Neural progenitor cell (in vitro differentiated cells): ENCODE results near the gene NTN4. TPM values are rescaled to one million over a fixed set of nuclear protein-coding genes. Genes with fewer than 3 reads are reported as not detected.

Experiments
- DNase-seq: peaks from one replicate; pipeline ENCODE4 v3.0.0-alpha.2; 2016; ENCODE audit warnings: low spot score
- H2AFZ ChIP-seq: fragments of 200-600 bp; sonication (generic); replicated peaks from 2 replicates; pipeline ENCODE4 v1.6.1; 2016; ENCODE audit warnings: antibody characterized with exemption
- H3F3A ChIP-seq: fragments of 200-600 bp; sonication (generic); 2 replicates; pipeline ENCODE4 v1.6.1; 2016; ENCODE audit warnings: antibody characterized with exemption, low read depth
- H3K27ac ChIP-seq: fragments of 200-600 bp; sonication (generic); 2 replicates; pipeline ENCODE4 v1.5.1; 2016; ENCODE audit warnings: mild to moderate bottlenecking
- H3K27me3 ChIP-seq: fragments of 200-600 bp; sonication (generic); 2 replicates; pipeline ENCODE4 v1.6.1; 2016; ENCODE audit warnings: mild to moderate bottlenecking, moderate library complexity
- H3K36me3 ChIP-seq: fragments of 200-600 bp; sonication (generic); 2 replicates; pipeline ENCODE4 v1.5.1; 2016
- H3K4me1 ChIP-seq: fragments of 200-600 bp; sonication (generic); 2 replicates; pipeline ENCODE4 v1.6.1; 2016; ENCODE audit warnings: mixed run types
- H3K4me2 ChIP-seq: fragments of 200-600 bp; sonication (generic); 2 replicates; pipeline ENCODE4 v1.6.1; 2016
- H3K4me3 ChIP-seq: fragments of 200-600 bp; sonication (generic); 2 replicates; pipeline ENCODE4 v1.5.1; 2016
- H3K79me2 ChIP-seq: fragments of 200-600 bp; sonication (generic); 2 replicates; pipeline ENCODE4 v1.6.1; 2016; ENCODE audit warnings: low read depth
- H3K9ac ChIP-seq: fragments of 200-600 bp; sonication (generic); 2 replicates; pipeline ENCODE4 v1.6.1; 2016
- H3K9me3 ChIP-seq: fragments of 200-600 bp; sonication (generic); 2 replicates; pipeline ENCODE4 v1.5.1; 2016; ENCODE audit warnings: low read depth
- H4K20me1 ChIP-seq: fragments of 200-600 bp; sonication (generic); 2 replicates; pipeline ENCODE4 v1.6.1; 2016; ENCODE audit warnings: low read depth
- H3K27ac Mint-ChIP-seq: 3 replicates; pipeline ENCODE4 v1.8.0; 2021; ENCODE audit warnings: mixed read lengths
- H3K27me3 Mint-ChIP-seq: 2 replicates; pipeline ENCODE4 v1.8.0; 2022; ENCODE audit warnings: low read depth, mild to moderate bottlenecking, inconsistent platforms, moderate library complexity, mixed read lengths; ENCODE audit not compliant: insufficient read depth
- H3K36me3 Mint-ChIP-seq: 3 replicates; pipeline ENCODE4 v1.8.0; 2021; ENCODE audit warnings: mixed read lengths
- H3K4me1 Mint-ChIP-seq: 3 replicates; pipeline ENCODE4 v1.8.0; 2021; ENCODE audit warnings: mixed read lengths
- H3K4me3 Mint-ChIP-seq: 3 replicates; pipeline ENCODE4 v1.8.0; 2021; ENCODE audit warnings: mild to moderate bottlenecking, moderate library complexity, mixed read lengths
- H3K9me3 Mint-ChIP-seq: 3 replicates; pipeline ENCODE4 v1.8.0; 2020; ENCODE audit warnings: mixed read lengths
- EZH2 ChIP-seq: fragments of 200-600 bp; sonication (generic); IDR thresholded peaks from 2 replicates; pipeline ENCODE4 v1.6.1; 2017; ENCODE audit warnings: antibody characterized with exemption, mild to moderate bottlenecking, moderate library complexity
- EZH2phosphoT487 ChIP-seq: fragments of 200-600 bp; sonication (generic); IDR thresholded peaks from 2 replicates; pipeline ENCODE4 v1.6.1; 2017; ENCODE audit warnings: antibody characterized with exemption
- total RNA-seq: library from RNA; depleted of rRNA; stranded (reverse); fragments of >200 nt; gene quantifications from 2 replicates; pipeline ENCODE4 v1.2.3, GENCODE V29; 2015; ENCODE audit warnings: low replicate concordance
- TF ChIP-seq, protein P1 (sequence below): fragments of 200-600 bp; sonication (generic); IDR thresholded peaks from 2 replicates; pipeline ENCODE4 v1.5.1; 2017; ENCODE audit warnings: antibody characterized with exemption, mild to moderate bottlenecking

NTN4 gene
- total RNA-seq, 1 donor from 2014 or later = 2.3 TPM

DNA sequence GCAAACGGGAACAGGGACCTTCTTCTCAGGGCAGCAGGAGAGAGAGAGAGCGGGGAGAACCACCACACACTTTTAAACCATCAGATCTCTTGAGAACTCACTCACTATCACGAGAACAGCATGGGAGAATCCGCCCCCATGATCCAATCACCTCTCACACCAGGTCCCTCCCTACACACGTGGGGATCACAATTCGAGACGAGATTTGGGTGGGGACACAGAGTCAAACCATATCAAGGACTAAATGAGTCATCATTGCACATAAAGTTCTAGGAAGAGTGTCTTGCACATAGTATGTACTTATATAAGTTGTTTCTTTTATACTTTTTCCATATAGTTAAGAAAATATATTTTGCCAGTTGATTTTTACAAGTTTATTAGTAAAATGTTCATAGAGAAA lies 17.6 kb upstream of the NTN4 start:
- Mint-ChIP-seq H3K36me3 (no peaks in the 10 kb centered on the region), H3K9me3 (peaks cover 6% of the 10 kb centered on the region), H3K4me3 (no peak overlapping the region), H3K4me1 (no peaks in the 10 kb centered on the region), H3K27ac (no peak overlapping the region), H3K27me3 (peaks cover 3% of the 10 kb centered on the region)
- H3K79me2 ChIP-seq = no peaks in the 10 kb centered on the region
- H2AFZ ChIP-seq = no peak overlapping the region
- no peak for DNase-seq
- no peak overlapping the region for H3K27ac ChIP-seq
- no peaks in the 10 kb centered on the region for H3F3A ChIP-seq
- no peak overlapping the region for H3K9ac ChIP-seq
- H4K20me1 ChIP-seq = no peaks in the 10 kb centered on the region
- H3K9me3 ChIP-seq = no peaks in the 10 kb centered on the region
- no peaks in the 10 kb centered on the region for H3K27me3 ChIP-seq
- no peaks in the 10 kb centered on the region for H3K4me1 ChIP-seq
- H3K4me2 ChIP-seq = no peak overlapping the region
- H3K4me3 ChIP-seq = no peak overlapping the region
- H3K36me3 ChIP-seq = no peaks in the 10 kb centered on the region
- TF ChIP-seq EZH2phosphoT487 (no peak), EZH2 (no peak)
- TF ChIP-seq, protein P1, sequence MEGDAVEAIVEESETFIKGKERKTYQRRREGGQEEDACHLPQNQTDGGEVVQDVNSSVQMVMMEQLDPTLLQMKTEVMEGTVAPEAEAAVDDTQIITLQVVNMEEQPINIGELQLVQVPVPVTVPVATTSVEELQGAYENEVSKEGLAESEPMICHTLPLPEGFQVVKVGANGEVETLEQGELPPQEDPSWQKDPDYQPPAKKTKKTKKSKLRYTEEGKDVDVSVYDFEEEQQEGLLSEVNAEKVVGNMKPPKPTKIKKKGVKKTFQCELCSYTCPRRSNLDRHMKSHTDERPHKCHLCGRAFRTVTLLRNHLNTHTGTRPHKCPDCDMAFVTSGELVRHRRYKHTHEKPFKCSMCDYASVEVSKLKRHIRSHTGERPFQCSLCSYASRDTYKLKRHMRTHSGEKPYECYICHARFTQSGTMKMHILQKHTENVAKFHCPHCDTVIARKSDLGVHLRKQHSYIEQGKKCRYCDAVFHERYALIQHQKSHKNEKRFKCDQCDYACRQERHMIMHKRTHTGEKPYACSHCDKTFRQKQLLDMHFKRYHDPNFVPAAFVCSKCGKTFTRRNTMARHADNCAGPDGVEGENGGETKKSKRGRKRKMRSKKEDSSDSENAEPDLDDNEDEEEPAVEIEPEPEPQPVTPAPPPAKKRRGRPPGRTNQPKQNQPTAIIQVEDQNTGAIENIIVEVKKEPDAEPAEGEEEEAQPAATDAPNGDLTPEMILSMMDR = no peak

DNA sequence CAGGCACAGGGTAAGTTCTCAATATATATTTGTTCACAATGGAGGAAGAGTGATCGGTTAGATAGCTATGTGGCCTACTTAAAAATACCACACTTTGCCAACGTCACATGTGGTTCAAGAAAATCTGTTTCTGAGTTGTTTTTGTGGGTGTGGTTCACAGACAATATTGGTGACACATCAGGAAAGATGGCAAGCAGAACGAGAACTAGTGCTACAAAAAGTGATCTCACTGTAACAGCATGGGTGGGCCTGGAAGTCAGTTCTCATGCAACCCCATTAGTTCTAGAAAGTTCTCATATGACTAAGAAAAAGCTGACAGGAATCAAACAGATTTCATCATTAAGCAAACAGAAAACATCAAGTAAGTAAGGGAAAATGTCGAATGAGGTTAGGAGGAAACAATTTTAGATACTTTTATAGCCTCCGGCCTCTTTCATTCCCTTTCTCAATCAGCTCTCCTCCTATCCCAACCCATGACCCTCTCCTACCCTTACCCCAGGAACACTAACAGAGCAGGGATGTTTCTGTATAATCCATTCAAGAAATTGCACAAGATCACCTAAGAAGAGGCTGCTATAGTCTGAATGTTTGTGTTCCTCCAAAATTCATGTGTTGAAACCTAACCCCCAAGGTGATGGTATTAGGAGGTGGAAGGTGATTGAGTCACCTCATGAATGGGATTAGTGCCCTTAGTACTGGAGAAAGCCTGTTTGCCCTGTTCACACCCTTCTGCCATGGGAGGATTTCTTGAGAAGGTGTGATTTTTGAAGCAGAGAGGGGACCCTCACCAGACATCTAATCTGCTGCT lies 15.5 kb upstream of the NTN4 start:
- H3K9me3 ChIP-seq = no peaks in the 10 kb centered on the region
- H3K36me3 ChIP-seq = no peaks in the 10 kb centered on the region
- H3K36me3 Mint-ChIP-seq = no peaks in the 10 kb centered on the region
- H3K79me2 ChIP-seq = no peaks in the 10 kb centered on the region
- no peak overlapping the region for H3K9ac ChIP-seq
- no peaks in the 10 kb centered on the region for H4K20me1 ChIP-seq
- H3F3A ChIP-seq = no peaks in the 10 kb centered on the region
- no peak overlapping the region for H3K4me2 ChIP-seq
- no peaks in the 10 kb centered on the region for H3K4me1 Mint-ChIP-seq
- H3K4me1 ChIP-seq = no peaks in the 10 kb centered on the region
- H2AFZ ChIP-seq = no peak overlapping the region
- no peak overlapping the region for H3K27ac ChIP-seq
- H3K4me3 ChIP-seq = no peak overlapping the region
- H3K4me3 Mint-ChIP-seq = no peak overlapping the region
- TF ChIP-seq, protein P1 = no peak
- no peak for TF ChIP-seq EZH2phosphoT487
- no peak for TF ChIP-seq EZH2
- no peaks in the 10 kb centered on the region for H3K27me3 Mint-ChIP-seq
- no peak for DNase-seq
- H3K27ac Mint-ChIP-seq = no peak overlapping the region
- no peaks in the 10 kb centered on the region for H3K27me3 ChIP-seq
- peaks cover 6% of the 10 kb centered on the region for H3K9me3 Mint-ChIP-seq

DNA sequence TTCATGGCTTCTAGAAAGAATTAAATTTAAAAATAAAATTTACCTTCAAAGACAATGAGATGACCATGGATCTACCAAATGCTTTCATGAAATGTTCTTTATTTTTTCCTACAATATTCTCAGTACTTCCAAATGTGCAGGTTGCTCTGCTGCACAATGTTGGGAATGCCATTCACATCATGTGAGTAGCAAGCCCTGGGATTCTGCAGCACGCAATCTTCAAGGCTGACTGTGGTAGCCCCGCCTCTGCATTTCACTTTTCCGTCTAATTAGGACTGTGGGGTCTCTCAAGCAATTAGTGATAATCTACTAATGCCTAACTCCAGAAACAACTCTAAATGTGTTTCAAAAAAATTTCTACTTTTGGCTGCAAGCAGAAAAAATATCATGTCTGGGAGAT lies 13.7 kb upstream of the NTN4 start:
- Histone ChIP-seq H3K79me2 (no peaks in the 10 kb centered on the region), H3K9ac (no peak overlapping the region), H3K4me2 (no peak overlapping the region), H3K4me3 (no peak overlapping the region), H2AFZ (no peak overlapping the region), H3K27me3 (no peaks in the 10 kb centered on the region), H3K9me3 (no peaks in the 10 kb centered on the region), H3F3A (no peaks in the 10 kb centered on the region), H3K36me3 (no peaks in the 10 kb centered on the region), H3K27ac (no peak overlapping the region), H4K20me1 (no peaks in the 10 kb centered on the region), H3K4me1 (no peaks in the 10 kb centered on the region)
- Mint-ChIP-seq H3K4me3 (no peak overlapping the region), H3K9me3 (peaks cover 2% of the 10 kb centered on the region), H3K4me1 (no peaks in the 10 kb centered on the region), H3K27ac (no peak overlapping the region), H3K27me3 (no peaks in the 10 kb centered on the region), H3K36me3 (no peaks in the 10 kb centered on the region)
- DNase-seq = no peak
- TF ChIP-seq EZH2phosphoT487 = no peak
- TF ChIP-seq, protein P1 = no peak
- no peak for TF ChIP-seq EZH2
